ENCODE data around the gene ANKRD6. TPM values are rescaled to one million over a fixed set of nuclear protein-coding genes. Genes with fewer than 3 reads are reported as not detected.
"Not testable (repeated sequence)": the region's sequence is repeated elsewhere in the genome, so short reads cannot be mapped to it uniquely, and the experiment has no call there.

The ANKRD6 gene
- total RNA-seq: 12.1 and 13.6 TPM in 2 replicates

- peak; percentile 66 for DNase-seq
Measured at GRCh38 chr6:89432875-89433251, at the start of gene ANKRD6. TSS of gene ANKRD6 (plus strand) at chr6:89433152. CDS start at chr6:89566977, 133,825 bp downstream.

DNA sequence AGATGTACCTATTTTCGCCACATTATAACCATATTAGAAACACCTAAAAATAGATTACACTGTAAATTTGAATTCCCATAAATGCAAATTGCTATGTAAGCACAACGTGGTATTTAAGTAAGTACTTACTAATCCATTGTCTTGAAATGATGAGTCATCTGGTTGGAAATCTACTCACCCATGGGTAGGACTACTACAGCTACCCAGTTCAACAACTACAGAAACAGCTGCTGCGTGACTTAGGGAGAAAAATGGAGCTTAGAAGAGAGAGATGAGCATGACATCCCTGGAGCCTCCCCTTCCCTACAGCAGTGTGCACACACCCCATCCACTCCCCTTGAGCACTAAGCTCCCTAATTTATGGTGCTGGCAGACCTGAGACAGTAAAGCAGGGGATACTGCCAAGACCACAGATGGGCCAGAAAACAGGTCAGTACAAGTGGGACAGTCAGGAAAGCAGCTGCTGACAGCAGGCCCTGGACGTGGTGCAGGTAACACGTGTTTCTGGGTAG is 47.7 kb upstream of the ANKRD6 start:
- peak; percentile 49 for DNase-seq

GRCh38 chr6:89385846-89386245 is 47.1 kb upstream of the ANKRD6 start:
- no peak for DNase-seq

DNA sequence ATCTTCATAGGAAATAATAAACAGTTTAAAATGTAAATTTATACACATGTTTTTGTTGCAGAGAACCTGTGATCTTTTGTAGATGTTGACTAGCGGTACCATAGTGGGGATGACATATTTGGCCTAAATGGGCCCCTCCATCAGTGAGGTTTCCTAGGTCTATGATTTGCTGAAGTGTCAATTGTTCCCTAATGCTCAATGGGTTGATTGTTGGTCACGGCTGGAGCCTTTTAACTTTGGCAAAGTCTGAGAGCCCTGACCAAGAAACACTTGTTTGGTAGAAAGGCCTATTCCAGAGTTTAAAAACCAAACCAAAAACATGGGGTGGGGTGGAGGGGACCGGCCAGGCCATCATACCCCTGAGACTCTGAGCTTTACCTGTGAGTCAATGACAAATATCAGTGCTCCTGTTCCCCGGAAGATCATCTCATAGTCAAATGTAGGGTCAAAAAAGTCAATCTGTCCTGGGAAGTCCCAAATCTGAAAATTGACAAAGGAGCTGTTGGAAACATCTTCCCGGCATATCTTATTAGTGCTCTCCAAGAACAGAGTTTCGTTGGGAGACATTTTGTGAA is 45.9 kb upstream of the ANKRD6 start:
- DNase-seq: no peak

- no peak for DNase-seq
Measured at GRCh38 chr6:89387516-89388201, 45.3 kb upstream of the ANKRD6 start.

DNA sequence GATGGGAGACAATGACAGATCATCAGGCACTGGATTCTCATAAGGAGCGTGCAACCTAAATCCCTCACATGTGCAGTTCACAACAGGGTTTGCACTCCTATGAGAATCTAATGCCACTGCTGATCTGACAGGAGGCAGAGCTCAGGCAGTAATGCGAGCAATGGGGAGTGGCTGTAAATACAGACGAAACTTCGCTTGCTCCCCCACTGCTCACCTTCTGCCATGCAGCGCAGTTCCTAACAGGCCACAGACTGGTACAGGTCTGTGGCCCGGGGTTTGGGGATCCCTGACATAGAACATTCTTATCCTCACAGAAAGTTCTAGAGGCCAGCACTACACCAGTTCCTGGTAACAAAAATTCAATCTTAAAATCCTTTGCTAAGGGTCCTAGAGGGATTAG is 44.1 kb upstream of the ANKRD6 start:
- no peak for DNase-seq

GRCh38 chr6:89392823-89393222 is 40.1 kb upstream of the ANKRD6 start:
- no peak for DNase-seq

- DNase-seq: no peak
Measured at GRCh38 chr6:89393659-89394058, 39.3 kb upstream of the ANKRD6 start.

DNA sequence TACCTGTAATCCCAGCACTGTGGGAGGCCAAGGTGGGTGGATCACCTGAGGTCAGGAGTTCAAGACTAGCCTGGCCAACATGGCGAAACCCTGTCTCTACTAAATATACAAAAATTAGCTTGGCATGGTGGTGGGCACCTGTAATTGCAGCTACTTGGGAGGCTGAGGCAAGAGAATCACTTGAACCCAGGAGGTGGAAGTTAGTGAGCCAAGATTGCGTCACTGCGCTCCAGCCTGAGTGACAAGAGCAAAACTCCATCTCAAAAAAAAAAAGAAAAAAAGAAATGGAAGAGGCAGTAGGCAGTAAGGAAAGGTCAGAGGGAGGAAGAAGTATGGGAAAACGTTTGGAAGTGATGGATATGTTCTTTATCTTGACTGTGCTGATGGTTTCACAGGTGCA is 35.1 kb upstream of the ANKRD6 start:
- not testable (repeated sequence) for DNase-seq

- no peak for DNase-seq
Measured at GRCh38 chr6:89398762-89399525, 34.0 kb upstream of the ANKRD6 start.

DNA sequence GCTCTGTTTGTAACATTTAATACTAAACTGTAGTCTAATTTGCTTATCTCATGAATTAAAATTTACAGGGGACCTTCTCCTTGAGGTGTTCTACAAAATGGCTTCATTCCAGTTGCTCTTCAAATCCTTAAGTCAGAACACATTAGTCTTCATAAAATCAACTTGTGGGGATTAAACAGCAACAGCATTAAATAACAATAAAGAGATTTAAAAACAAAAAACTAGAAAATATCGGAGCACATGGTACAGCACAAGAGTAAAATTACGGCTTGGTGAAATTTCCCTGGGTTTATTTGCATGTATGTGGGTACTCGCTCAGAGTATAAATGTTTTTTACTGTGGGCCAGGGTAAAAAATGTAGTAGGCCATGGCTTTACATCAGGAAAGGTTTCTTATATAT is 32.9 kb upstream of the ANKRD6 start:
- no peak for DNase-seq

DNA sequence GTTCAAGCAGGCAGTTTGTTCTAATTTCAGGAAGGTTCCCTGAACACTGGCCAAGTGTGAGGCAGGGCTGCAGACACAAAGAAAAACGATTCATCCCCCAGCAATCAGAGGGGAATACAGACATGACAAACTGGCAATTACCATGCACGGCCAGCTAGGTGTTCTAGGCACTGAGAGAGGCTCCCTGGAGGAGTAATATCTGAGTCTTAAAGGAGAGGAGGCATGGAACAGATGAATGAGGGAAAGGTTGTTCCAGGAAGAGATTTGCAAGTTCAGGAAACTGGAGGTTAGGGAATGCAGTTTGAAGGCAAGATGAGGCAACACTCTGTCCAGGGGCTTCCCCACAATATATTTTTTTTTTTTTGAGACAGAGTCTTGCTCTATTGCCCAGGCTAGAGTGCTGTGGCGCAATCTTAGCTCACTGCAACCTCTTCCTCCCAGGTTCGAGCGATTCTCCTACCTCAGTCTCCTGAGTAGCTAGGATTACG is 32.0 kb upstream of the ANKRD6 start:
- DNase-seq: no peak

DNA sequence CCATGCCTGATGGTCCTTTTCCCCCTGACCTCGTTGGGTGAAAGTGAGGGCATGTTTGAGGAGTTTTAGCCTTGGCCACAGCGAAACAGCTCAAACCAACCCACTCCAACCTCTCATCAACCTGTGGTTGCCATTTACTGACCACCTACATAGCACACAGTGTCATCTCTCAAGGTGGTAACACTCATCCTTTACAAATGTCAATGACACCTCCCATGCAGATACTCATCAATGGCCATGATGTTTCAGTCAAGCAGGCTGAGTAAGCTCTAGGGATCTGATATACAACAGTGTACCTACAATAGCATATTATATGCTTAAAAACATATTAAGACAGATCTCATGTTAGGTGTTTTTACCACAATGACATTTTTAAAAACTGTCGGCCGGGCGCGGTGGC is 30.2 kb upstream of the ANKRD6 start:
- DNase-seq: no peak

GRCh38 chr6:89404512-89404911 is 28.4 kb upstream of the ANKRD6 start:
- DNase-seq: no peak

GRCh38 chr6:89406141-89406540 is 26.8 kb upstream of the ANKRD6 start:
- no peak for DNase-seq

DNA sequence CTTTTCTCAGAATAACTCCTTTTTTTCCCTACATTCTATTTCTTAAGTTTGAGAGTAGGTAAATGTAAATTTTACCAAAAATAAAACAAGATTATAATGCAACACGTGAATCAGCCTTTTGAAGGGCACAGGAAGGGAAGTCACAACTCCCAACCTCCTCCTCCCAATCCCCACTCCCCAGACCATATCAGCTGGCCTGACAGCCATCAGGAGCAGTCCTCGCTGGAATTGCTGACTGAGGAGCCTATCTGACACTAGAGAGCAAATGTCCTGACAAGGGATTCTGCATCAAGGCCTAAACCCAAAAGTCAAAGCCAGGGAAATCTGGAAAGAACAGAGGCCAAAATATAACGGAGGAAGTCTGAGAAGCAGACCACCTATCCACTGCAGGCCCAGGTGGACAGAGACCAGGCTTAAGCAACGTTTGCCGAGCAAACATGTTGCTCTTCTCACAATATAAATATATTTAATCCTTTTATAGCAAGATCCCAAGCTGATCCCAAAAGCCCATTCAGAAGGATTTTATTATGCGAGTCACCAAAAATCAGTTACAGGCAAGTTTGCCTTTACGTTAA is 23.4 kb upstream of the ANKRD6 start:
- no peak for DNase-seq

- DNase-seq: no peak
Measured at GRCh38 chr6:89410231-89410761, 22.7 kb upstream of the ANKRD6 start.

DNA sequence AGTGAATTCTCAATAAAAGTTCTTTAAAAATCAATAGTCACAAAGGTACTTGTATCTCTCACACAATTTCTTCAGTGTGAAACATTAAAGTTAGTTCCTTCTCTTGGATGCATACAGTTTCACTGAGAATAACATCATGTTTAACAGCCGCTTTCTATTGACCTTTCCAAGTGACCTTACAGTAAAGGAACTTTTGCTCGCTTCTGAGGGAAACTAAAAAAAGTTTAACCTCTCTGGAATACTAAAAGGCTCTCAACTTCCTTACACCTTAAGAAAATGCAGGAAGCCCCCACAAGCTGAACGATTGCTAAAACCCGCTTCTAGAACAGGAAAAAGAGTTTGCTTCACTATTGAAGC is 22.2 kb upstream of the ANKRD6 start:
- no peak for DNase-seq

DNA sequence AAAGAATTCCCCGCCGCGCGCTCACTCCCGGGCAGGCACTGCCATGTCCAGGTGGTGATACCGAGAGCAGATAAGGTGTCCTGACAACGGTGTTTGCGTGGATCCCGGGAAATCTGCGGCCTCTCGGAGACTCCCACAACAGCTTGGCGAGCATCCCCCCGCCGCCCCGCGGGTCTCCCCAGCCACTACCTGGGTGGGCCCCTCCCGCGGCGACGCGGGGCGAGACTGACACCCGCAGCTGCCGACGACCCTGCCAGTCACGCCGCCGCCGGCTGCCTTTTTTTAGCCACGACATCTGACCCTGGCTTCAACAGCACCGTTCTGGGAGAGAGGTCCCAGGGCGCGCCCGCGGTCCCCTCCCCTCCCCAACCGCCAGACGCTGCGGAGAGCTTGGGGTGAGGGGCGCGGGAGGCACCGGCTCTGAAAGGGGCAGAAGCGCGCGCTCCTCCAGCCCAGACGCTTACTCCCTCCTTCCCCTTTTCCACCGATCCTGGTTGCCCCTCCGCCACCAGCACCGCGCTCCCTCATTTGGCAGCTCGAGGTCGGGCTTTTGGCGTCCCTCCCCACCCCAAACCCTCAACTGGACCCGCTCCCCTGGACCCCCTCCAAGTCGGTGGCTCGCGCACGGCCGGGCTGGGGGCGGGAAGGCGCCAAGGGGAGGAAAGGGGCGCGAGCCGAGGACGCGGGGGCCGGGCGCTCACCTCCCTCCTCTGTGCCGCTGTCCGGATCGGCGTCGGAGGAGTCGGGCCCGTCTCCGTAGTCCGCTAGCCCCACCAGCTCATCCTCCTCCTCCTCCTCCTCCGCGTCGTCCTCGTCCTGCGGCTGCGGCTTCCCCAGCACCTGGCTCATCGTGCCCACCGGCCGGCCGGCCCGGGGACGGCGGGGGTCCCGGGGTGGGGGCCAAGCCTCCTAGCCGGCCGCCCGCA is 21.5 kb upstream of the ANKRD6 start:
- no peak for DNase-seq

GRCh38 chr6:89412071-89413005 is 20.6 kb upstream of the ANKRD6 start, which contains the start of gene RRAGD:
TSS of gene RRAGD (minus strand) at chr6:89412273. CDS start at chr6:89411993, 280 bp downstream.
- DNase-seq: peak; percentile 19

GRCh38 chr6:89413006-89413400 is 19.9 kb upstream of the ANKRD6 start:
- DNase-seq: no peak

Data from dermis blood vessel endothelial cell (primary cell).